GM10266 (cell line): ENCODE results near the gene PRDM16.

Experiments used
- DNase-seq: peaks from one replicate; pipeline ENCODE4 v3.0.0; 2012; ENCODE audit errors: extremely low spot score
- CTCF ChIP-seq: IDR thresholded peaks from 2 replicates; pipeline ENCODE4 v1.5.1; 2012; ENCODE audit warnings: mild to moderate bottlenecking, low read depth; ENCODE audit not compliant: control insufficient read depth, insufficient read depth; ENCODE audit errors: missing control alignments

PRDM16 gene

GRCh38 chr1:3170561-3171453 lies 101.8 kb downstream of the PRDM16 start:
- DNase-seq: no peak
- no peak for TF ChIP-seq CTCF

GRCh38 chr1:3171761-3172160 lies 102.8 kb downstream of the PRDM16 start:
- no peak for DNase-seq
- no peak for TF ChIP-seq CTCF

GRCh38 chr1:3172431-3173380 lies 103.7 kb downstream of the PRDM16 start:
- no peak for TF ChIP-seq CTCF
- DNase-seq: no peak

- TF ChIP-seq CTCF: no peak
These were observed 104.5 kb downstream of the PRDM16 start for GRCh38 chr1:3173381-3173980.

GRCh38 chr1:3174487-3175247 lies 105.7 kb downstream of the PRDM16 start:
- no peak for DNase-seq
- no peak for TF ChIP-seq CTCF

More at GRCh38 chr1:3173381-3173980, 104.5 kb downstream of the PRDM16 start:
- DNase-seq: no peak

GRCh38 chr1:3175486-3175885 lies 106.5 kb downstream of the PRDM16 start:
- TF ChIP-seq CTCF: no peak
- DNase-seq: no peak
